Measurements from ENCODE around the gene PRR22. TPM values are rescaled to one million over a fixed set of nuclear protein-coding genes. Genes with fewer than 3 reads are reported as not detected.

The PRR22 gene
- total RNA-seq, 1 donor from 2014 or later: 6.1 TPM

DNA sequence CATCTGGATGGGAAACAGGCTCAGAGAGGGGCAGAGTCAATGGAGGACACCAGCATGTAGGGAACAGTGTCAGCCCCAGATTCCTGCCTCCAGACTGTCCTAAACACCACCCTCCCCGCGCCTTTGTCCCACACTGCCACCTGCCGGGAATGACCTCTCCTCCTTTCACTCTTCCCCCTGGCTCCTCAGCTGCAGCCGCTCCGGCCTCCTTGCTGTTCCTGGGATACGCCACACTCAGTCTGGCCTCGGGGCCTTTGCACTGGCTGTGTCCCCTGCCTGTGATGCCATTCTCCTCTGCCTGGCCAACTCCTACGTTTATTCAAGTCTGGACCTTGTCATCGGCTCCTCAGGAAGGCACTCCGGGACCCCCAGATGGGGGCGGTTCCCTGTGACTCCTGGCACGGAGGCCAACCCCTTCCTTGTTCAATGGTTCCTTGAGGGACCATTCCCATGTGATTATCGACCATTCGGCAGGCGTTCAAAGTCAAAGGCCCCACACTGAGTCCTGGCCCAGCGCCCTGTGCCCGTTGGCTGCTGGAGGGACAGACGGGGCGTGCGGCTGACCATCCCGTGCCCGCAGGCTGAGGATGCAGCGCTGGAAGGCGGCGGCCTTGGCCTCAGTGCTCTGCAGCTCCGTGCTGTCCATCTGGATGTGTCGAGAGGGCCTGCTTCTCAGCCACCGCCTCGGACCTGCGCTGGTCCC, 39.2 kb upstream of the PRR22 start:
- peaks cover 4% of the 10 kb centered on the region for H3K4me1 Mint-ChIP-seq (ENCODE audit: low read depth)
- no peaks in the 10 kb centered on the region for H3K9me3 Mint-ChIP-seq
- no peaks in the 10 kb centered on the region for H3K27me3 Mint-ChIP-seq (ENCODE audit: low read depth)
- no peak for DNase-seq (ENCODE audit: low spot score)
- intact Hi-C loops (cut with micrococcal nuclease): no loop called here
- H3K4me3 Mint-ChIP-seq (ENCODE audit: low read depth): no peak overlapping the region
- H3K27ac Mint-ChIP-seq: no peak overlapping the region
- H3K36me3 Mint-ChIP-seq (ENCODE audit: low read depth): no peaks in the 10 kb centered on the region

DNA sequence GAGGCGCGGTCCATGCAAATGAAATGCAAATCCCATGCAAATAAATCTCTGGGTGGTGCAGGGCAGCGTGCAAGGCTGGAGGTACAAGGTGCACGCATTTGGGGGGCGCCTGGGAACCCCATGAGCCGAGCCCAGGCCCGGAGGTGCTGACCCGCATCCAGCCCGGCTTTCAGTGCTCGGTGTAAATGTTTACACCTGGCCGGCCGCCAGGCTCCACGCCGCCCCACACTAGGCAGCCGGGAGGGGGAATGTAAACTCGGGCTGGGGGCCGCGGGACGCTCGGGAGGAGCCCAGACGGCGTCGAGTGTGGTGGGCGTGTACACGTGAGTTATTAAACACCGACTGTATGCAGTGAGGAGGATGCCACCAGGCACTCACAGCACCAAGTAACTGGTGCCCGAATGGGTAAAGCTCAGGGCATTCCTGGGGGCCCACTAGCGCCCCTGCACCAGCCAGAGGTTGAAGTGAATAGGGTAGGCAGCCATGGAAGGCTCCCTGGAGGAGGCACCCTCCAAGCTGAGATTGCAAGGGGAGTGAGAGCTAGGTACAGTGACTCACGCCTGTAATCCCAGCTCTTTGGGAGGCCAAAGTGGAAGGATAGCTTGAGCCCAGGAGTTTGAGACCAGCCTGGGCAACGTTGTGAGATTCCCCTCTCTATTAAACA, 37.8 kb upstream of the PRR22 start:
- no peaks in the 10 kb centered on the region for H3K27me3 Mint-ChIP-seq (ENCODE audit: low read depth)
- peaks cover 4% of the 10 kb centered on the region for H3K4me1 Mint-ChIP-seq (ENCODE audit: low read depth)
- DNase-seq (ENCODE audit: low spot score): no peak
- H3K27ac Mint-ChIP-seq: no peak overlapping the region
- no peaks in the 10 kb centered on the region for H3K9me3 Mint-ChIP-seq
- intact Hi-C loops (cut with micrococcal nuclease): no loop called here
- H3K4me3 Mint-ChIP-seq (ENCODE audit: low read depth): no peak overlapping the region
- no peaks in the 10 kb centered on the region for H3K36me3 Mint-ChIP-seq (ENCODE audit: low read depth)

DNA sequence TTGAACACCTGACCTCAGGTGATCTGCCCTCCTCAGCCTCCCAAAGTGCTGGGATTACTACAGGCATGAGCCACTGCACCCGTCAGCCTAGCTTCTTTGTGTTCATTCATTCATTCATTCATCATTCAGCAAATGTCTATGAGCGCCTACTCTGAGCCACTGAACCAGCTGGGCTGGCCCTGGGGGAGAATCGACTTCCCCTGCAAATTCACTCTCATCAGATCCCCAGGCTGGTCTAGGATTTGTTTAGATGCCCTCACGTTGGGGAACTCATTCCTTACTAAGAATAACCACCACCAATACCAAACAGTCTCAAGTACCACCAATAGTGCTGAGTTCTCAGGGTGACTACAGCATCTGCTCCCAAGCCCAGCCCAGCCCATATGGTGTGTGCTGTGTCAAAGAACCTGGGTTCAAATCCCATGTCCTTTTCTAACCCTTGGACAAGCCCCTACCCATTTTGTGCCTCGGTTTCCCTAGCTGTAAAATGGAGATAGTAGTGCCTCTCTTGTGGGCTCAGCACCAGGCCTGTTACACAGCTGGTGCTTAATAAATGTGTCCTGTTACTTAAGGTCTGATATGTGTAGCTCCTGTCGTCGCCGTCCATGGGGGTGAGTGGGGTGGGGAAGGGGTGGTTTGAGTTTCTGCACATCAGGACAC, 37.1 kb upstream of the PRR22 start:
- no peak overlapping the region for H3K27ac Mint-ChIP-seq
- no peaks in the 10 kb centered on the region for H3K36me3 Mint-ChIP-seq (ENCODE audit: low read depth)
- H3K27me3 Mint-ChIP-seq (ENCODE audit: low read depth): peaks cover 3% of the 10 kb centered on the region
- no peaks in the 10 kb centered on the region for H3K4me1 Mint-ChIP-seq (ENCODE audit: low read depth)
- DNase-seq (ENCODE audit: low spot score): no peak
- intact Hi-C loops (cut with micrococcal nuclease): no loop called here
- H3K4me3 Mint-ChIP-seq (ENCODE audit: low read depth): no peak overlapping the region
- no peaks in the 10 kb centered on the region for H3K9me3 Mint-ChIP-seq

GRCh38 chr19:5820785-5821184, 36.2 kb upstream of the PRR22 start:
- Mint-ChIP-seq H3K9me3 (no peaks in the 10 kb centered on the region), H3K27ac (no peak overlapping the region), H3K4me3 (ENCODE audit: low read depth) (no peak overlapping the region), H3K4me1 (ENCODE audit: low read depth) (no peaks in the 10 kb centered on the region), H3K27me3 (ENCODE audit: low read depth) (peaks cover 5% of the 10 kb centered on the region), H3K36me3 (ENCODE audit: low read depth) (no peaks in the 10 kb centered on the region)
- intact Hi-C loops (cut with micrococcal nuclease): no loop called here
- DNase-seq (ENCODE audit: low spot score): no peak

GRCh38 chr19:5818594-5818993, 34.0 kb upstream of the PRR22 start:
- intact Hi-C loops (cut with micrococcal nuclease): no loop called here
- H3K27me3 Mint-ChIP-seq (ENCODE audit: low read depth): peaks cover 5% of the 10 kb centered on the region
- no peaks in the 10 kb centered on the region for H3K36me3 Mint-ChIP-seq (ENCODE audit: low read depth)
- no peaks in the 10 kb centered on the region for H3K9me3 Mint-ChIP-seq
- no peaks in the 10 kb centered on the region for H3K4me1 Mint-ChIP-seq (ENCODE audit: low read depth)
- DNase-seq (ENCODE audit: low spot score): no peak
- H3K4me3 Mint-ChIP-seq (ENCODE audit: low read depth): no peak overlapping the region
- H3K27ac Mint-ChIP-seq: no peak overlapping the region

DNA sequence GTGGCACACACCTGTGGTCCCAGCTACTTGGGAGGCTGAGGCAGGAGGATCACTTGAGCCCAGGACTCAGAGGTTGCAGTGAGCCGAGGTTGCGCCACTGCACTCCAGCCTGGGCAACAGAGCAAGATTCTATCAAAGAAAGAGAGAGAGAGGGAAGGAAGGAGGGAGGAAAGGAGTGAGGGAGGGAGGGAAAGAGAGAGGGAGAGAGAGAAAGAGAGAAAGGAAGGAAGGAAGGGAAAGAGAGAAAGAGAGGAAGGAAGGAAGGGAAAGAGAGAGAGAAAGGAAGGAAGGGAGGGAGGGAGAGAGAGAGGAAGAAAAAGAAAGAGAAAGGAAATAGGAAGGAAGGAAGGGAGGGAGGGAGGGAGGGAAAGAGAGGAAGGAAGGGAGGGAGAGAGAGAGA, 32.7 kb upstream of the PRR22 start:
- no peaks in the 10 kb centered on the region for H3K36me3 Mint-ChIP-seq (ENCODE audit: low read depth)
- no peaks in the 10 kb centered on the region for H3K4me1 Mint-ChIP-seq (ENCODE audit: low read depth)
- intact Hi-C loops (cut with micrococcal nuclease): no loop called here
- no peak overlapping the region for H3K27ac Mint-ChIP-seq
- peaks cover 5% of the 10 kb centered on the region for H3K27me3 Mint-ChIP-seq (ENCODE audit: low read depth)
- H3K4me3 Mint-ChIP-seq (ENCODE audit: low read depth): no peak overlapping the region
- no peaks in the 10 kb centered on the region for H3K9me3 Mint-ChIP-seq
- DNase-seq (ENCODE audit: low spot score): no peak

GRCh38 chr19:5814852-5815246, 30.3 kb upstream of the PRR22 start:
- DNase-seq (ENCODE audit: low spot score): no peak
- no peak overlapping the region for H3K27ac Mint-ChIP-seq

GRCh38 chr19:5814123-5814851, 29.7 kb upstream of the PRR22 start:
- Mint-ChIP-seq H3K36me3 (ENCODE audit: low read depth) (no peaks in the 10 kb centered on the region), H3K4me3 (ENCODE audit: low read depth) (no peak overlapping the region), H3K9me3 (no peaks in the 10 kb centered on the region), H3K4me1 (ENCODE audit: low read depth) (no peaks in the 10 kb centered on the region), H3K27me3 (ENCODE audit: low read depth) (peaks cover 5% of the 10 kb centered on the region), H3K27ac (no peak overlapping the region)
- intact Hi-C loops (cut with micrococcal nuclease): no loop called here
- no peak for DNase-seq (ENCODE audit: low spot score)

More at GRCh38 chr19:5814852-5815246, 30.3 kb upstream of the PRR22 start:
- Mint-ChIP-seq H3K4me1 (ENCODE audit: low read depth) (no peaks in the 10 kb centered on the region), H3K36me3 (ENCODE audit: low read depth) (no peaks in the 10 kb centered on the region), H3K4me3 (ENCODE audit: low read depth) (no peak overlapping the region), H3K27me3 (ENCODE audit: low read depth) (peaks cover 5% of the 10 kb centered on the region), H3K9me3 (no peaks in the 10 kb centered on the region)
- intact Hi-C loops (cut with micrococcal nuclease): no loop called here

DNA sequence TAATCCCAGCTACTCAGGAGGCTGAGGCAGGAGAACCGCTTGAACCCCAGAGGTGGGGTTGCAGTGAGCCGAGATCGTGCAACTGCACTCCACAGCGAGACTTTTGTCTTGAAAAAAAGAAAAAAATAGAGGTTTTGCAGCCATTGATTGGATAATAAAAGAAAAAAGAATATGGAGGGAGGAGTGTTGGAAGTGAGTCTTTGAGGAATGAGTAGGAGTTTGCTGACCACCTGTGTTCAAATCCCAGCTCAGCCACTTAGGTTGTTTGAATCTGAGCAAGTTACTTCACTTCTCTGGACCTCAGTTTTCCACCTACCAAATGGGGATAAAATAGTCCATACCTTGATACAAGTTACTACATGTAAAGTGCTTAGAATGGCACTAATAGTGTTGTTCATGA, 26.6 kb upstream of the PRR22 start:
- Mint-ChIP-seq H3K9me3 (no peaks in the 10 kb centered on the region), H3K36me3 (ENCODE audit: low read depth) (no peaks in the 10 kb centered on the region), H3K27ac (no peak overlapping the region), H3K4me3 (ENCODE audit: low read depth) (no peak overlapping the region), H3K27me3 (ENCODE audit: low read depth) (peaks cover 9% of the 10 kb centered on the region), H3K4me1 (ENCODE audit: low read depth) (no peaks in the 10 kb centered on the region)
- intact Hi-C loops (cut with micrococcal nuclease): no loop called here
- DNase-seq (ENCODE audit: low spot score): no peak

DNA sequence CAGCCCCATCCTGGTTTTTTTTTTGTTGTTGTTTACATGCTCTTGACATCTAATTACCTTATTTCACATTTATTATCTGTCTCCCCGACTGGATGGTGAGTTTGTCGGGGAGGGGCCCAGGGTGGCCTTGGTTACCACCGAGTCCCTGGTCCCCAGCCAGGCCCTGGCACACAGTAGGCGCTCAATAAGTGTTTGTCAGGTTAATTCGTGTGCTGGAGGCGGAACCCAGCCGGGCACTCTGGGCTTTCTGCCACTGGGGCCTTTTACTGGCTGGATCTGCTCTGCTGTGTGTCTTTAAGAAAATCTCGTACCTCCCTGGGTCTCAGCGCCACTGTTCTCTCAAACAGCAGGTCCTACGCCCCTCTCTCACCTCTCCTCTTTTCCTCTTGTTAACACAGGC, 24.9 kb upstream of the PRR22 start:
- DNase-seq (ENCODE audit: low spot score): no peak
- intact Hi-C loops (cut with micrococcal nuclease): loop anchor here (10.0 kb wide), 1 partner anchor 155 kb away; no protein-coding TSS in a partner anchor
- Mint-ChIP-seq H3K4me1 (ENCODE audit: low read depth) (peaks cover 2% of the 10 kb centered on the region), H3K9me3 (no peaks in the 10 kb centered on the region), H3K36me3 (ENCODE audit: low read depth) (no peaks in the 10 kb centered on the region), H3K27me3 (ENCODE audit: low read depth) (peaks cover 11% of the 10 kb centered on the region), H3K27ac (no peak overlapping the region), H3K4me3 (ENCODE audit: low read depth) (no peak overlapping the region)

DNA sequence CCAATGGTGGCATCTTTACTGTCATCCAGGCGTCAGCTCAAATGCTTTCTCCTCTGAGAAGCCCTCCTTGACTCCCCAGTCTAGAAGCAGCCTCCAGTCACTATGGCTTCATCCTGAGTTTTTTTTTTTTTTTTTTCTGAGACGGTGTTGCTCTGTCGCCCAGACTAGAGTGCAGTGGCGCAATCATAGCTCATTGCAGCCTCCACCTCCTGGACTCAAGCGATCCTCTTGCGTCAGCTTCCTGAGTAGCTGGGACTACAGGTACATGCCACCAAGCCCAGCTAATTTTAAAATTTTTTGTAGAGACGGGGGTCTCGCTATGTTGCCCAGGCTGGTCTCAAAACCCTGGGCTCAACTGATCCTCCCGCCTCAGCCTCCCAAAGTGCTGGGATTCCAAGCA, 24.5 kb upstream of the PRR22 start:
- H3K27ac Mint-ChIP-seq: no peak overlapping the region
- intact Hi-C loops (cut with micrococcal nuclease): loop anchor here (10.0 kb wide), 1 partner anchor 156 kb away; no protein-coding TSS in a partner anchor

DNA sequence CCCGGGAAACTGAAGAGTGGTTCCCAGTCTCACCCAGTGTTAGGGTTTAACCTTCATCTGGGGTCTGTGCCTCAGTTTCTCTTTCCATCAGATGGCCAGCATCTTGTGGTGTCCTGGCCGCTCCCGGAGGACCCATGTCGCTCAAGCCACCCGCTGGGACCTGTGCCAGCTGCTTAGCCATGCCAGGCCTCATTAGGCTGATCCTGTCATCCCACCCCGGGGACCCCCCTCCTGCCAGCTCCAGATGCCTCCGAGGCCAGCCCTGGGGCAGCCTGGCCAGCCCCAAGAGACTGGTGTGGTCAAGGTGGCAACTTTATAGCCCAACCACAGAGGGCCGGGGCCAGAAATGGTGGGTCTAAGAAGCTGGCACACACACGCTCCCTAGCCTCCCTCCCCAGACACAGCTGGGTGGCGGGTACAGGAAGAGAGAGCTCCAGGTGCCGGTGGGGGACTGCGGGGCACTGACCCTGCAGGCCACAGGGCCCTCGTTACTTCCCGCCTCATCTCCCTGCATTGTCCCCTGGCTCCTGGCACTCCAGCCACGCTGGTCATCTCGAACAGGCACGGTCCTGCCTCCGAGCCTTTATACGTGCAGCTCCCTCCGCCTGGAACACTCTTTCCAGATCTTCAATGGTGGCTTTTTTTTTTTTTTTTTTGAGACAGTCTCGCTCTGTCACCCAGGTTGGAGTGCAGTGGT, 23.7 kb upstream of the PRR22 start:
- Mint-ChIP-seq H3K9me3 (no peaks in the 10 kb centered on the region), H3K27ac (no peak overlapping the region), H3K27me3 (ENCODE audit: low read depth) (peaks cover 15% of the 10 kb centered on the region), H3K36me3 (ENCODE audit: low read depth) (no peaks in the 10 kb centered on the region), H3K4me1 (ENCODE audit: low read depth) (peaks cover 12% of the 10 kb centered on the region), H3K4me3 (ENCODE audit: low read depth) (no peak overlapping the region)
- intact Hi-C loops (cut with micrococcal nuclease): loop anchor here (10.0 kb wide), 1 partner anchor 157 kb away; no protein-coding TSS in a partner anchor
- DNase-seq (ENCODE audit: low spot score): no peak

More for the DNA sequence above, 24.5 kb upstream of the PRR22 start:
- Mint-ChIP-seq H3K27me3 (ENCODE audit: low read depth) (peaks cover 15% of the 10 kb centered on the region), H3K4me1 (ENCODE audit: low read depth) (peaks cover 7% of the 10 kb centered on the region), H3K9me3 (no peaks in the 10 kb centered on the region), H3K4me3 (ENCODE audit: low read depth) (no peak overlapping the region), H3K36me3 (ENCODE audit: low read depth) (no peaks in the 10 kb centered on the region)
- DNase-seq (ENCODE audit: low spot score): no peak
